Measurements from ENCODE around the gene SLC2A8. TPM values are rescaled to one million over a fixed set of nuclear protein-coding genes. Genes with fewer than 3 reads are reported as not detected.

The SLC2A8 gene
- total and polyA plus RNA-seq, 3 donors from 2014 or later: 62.7 to 128 (median 68.6) TPM

DNA sequence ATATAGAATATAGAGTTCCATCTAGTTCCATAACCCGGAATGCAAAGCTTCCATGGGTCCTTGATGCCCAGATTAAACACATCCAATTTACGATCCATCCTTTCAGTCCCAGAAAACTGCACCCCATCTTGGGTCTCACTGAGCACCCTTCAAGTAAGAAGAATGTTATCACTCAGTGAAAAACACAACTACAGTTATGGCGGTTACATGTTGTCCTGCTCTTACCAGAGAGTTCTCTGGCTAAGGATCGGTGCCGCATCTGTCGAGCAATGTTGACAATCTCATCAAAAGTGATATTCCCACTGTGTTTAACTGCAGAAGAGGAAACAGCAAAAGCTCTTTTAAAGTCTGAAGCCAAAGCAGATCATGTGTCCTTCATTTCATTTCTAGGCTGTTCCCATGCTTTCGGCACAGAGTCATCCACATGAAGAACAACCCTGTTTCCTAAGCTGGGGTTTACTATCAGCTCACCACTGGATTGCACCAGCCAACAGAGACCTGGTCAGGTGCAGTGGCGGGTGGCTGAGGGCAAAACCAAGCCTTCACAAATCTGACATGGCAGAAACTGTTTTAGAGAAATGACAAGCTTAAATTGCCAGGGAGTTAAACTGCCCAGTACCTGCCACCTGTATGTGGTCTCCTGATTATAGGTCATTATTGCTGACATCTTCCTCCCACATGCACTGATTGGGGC, 51.3 kb downstream of the SLC2A8 start:
- Histone ChIP-seq H3K4me3 (no peak overlapping the region), H3K36me3 (ENCODE audit: low read depth, missing control alignments) (no peaks in the 10 kb centered on the region), H3K27me3 (no peaks in the 10 kb centered on the region), H3K4me1 (peaks cover 20% of the 10 kb centered on the region), H3K27ac (no peak overlapping the region), H3K9me3 (no peaks in the 10 kb centered on the region)
- TF ChIP-seq POLR2A (IDR thresholded peaks at IDR 0.05): no peak
- TF ChIP-seq, protein P1, sequence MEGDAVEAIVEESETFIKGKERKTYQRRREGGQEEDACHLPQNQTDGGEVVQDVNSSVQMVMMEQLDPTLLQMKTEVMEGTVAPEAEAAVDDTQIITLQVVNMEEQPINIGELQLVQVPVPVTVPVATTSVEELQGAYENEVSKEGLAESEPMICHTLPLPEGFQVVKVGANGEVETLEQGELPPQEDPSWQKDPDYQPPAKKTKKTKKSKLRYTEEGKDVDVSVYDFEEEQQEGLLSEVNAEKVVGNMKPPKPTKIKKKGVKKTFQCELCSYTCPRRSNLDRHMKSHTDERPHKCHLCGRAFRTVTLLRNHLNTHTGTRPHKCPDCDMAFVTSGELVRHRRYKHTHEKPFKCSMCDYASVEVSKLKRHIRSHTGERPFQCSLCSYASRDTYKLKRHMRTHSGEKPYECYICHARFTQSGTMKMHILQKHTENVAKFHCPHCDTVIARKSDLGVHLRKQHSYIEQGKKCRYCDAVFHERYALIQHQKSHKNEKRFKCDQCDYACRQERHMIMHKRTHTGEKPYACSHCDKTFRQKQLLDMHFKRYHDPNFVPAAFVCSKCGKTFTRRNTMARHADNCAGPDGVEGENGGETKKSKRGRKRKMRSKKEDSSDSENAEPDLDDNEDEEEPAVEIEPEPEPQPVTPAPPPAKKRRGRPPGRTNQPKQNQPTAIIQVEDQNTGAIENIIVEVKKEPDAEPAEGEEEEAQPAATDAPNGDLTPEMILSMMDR (IDR thresholded peaks at IDR 0.05): no peak
- no peak for DNase-seq
- WGBS, 2 donors: 87% methylated on average over 8 of the region's 8 CpGs
- intact Hi-C loops (cut with DNase I; ENCODE audit: low total_unique reads): no loop called here

DNA sequence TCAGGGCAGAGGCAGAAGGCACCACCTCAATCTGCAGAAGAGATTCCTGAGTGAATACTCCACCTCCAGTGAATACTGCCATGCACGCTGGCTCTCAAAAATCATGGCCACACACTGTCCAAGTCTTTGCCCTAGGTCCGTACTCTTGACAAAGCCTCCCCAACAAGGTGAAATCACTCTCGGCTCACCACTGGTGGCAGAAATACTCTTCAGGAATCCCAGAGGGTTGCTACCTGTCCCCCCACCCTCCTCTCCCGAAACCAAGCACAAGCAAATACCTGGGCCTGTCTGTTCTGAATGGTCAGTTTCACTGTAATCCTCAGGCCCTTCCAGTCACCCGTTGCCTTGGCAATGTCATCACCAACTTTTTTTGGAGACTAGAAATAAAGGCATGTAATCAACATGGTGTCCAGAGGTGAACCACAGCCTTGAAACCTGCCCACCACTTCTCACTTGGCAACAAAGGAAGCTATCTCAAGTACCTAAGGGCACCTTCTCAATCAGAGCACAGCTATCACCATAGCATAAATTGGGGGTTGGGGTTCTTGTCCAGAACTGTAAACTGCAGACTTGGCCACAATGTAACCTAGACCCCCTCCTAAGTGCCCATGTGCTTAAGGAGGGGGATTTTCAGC, 52.5 kb downstream of the SLC2A8 start:
- intact Hi-C loops (cut with DNase I; ENCODE audit: low total_unique reads): no loop called here
- Histone ChIP-seq H3K36me3 (ENCODE audit: low read depth, missing control alignments) (no peaks in the 10 kb centered on the region), H3K27me3 (no peaks in the 10 kb centered on the region), H3K9me3 (no peaks in the 10 kb centered on the region), H3K4me1 (peaks cover 20% of the 10 kb centered on the region), H3K4me3 (peak overlapping the region in 1 of 2 donors; percentile 96), H3K27ac (peak overlapping the region; percentile 92 to 96)
- TF ChIP-seq POLR2A (IDR thresholded peaks at IDR 0.05): no peak
- TF ChIP-seq, protein P1 (IDR thresholded peaks at IDR 0.05): no peak
- 65 to 72% methylated on average over 5 of the region's 5 CpGs for WGBS, 2 donors
- no peak for DNase-seq

DNA sequence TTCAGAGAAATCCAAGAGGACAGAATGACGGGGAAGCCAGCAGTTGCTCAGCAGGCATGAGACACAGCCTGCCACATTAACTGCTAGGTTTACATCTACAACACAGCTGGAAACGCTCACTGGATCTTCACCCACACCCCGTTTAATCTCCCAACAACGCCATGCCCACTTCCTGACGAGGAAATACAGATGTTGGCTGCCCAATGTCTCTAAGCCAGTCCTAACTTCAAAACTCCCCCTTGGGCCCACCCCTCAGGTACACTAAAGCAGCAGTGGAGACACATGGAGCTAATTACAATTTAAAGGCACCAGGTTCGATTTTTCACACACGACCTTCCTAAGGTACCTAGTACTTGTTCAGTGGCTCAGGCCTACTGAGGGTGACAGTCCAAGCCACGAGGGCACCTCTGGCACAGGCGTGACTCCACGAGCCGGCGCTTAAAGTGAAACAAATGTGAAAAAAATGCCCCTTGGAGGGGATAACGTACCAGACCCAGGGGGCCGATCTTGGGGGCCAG, 53.3 kb downstream of the SLC2A8 start:
- intact Hi-C loops (cut with DNase I; ENCODE audit: low total_unique reads): no loop called here
- peak overlapping the region; percentile 92 to 96 for H3K27ac ChIP-seq
- DNase-seq: peak; percentile 20
- TF ChIP-seq POLR2A (IDR thresholded peaks at IDR 0.05): no peak
- TF ChIP-seq, protein P1 (IDR thresholded peaks at IDR 0.05): no peak
- H3K4me3 ChIP-seq: peak overlapping the region; percentile 96 to 97
- no peaks in the 10 kb centered on the region for H3K36me3 ChIP-seq (ENCODE audit: low read depth, missing control alignments)
- no peaks in the 10 kb centered on the region for H3K27me3 ChIP-seq
- H3K4me1 ChIP-seq: peaks cover 20% of the 10 kb centered on the region
- H3K9me3 ChIP-seq: no peaks in the 10 kb centered on the region
- 2 to 3% methylated on average over 14 of the region's 14 CpGs for WGBS, 2 donors

DNA sequence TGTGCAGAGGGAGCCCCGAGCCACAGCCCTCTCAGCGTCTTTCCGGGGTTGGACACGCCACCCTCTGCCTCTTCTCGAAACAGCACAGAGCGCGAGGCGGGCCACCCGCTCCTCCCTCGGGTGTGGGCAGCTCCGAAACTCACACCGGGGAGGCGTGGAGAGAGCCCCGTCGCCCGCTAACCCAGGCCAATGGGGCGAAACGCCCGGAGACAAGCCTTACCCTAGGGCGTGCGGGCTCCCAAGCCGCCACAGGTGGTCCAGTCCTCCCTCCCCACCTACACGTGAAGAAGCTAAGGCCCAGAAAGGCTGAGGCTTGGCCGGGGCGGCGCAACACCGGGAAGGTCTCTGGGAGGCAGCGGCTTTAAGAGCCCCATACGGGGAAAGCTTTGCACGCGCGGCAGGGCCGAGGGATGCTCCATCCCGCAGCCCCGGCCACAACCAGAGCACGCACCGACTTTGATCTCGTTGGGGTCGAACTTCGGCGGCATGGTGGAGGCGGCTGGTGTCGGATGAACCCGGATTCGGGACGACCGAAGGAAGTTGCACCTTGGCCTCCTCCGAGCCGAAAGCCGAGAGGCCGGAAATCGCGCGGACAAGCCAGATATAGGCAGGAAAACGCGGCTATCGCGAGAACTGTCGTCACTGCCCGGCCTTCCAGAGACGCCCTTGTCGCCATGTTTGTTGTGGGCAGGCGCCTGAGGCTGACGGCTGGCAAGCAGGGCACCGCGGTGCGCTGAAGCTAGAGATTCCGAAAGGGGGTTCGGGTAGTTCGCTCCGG, 54.0 kb downstream of the SLC2A8 start, which contains the start of the genes LRSAM1 and RPL12:
TSS of gene LRSAM1 (plus strand) at position 681 of the 778 bp plus-strand sequence. CDS start 3,018 bp downstream, outside the sequence.
TSS of gene RPL12 (minus strand) at position 577 of the 778 bp plus-strand sequence. CDS start at position 488, 89 bp downstream.
- H3K27me3 ChIP-seq: no peaks in the 10 kb centered on the region
- H3K4me1 ChIP-seq: peaks cover 20% of the 10 kb centered on the region
- intact Hi-C loops (cut with DNase I; ENCODE audit: low total_unique reads): no loop called here
- no peaks in the 10 kb centered on the region for H3K9me3 ChIP-seq
- peak within 1 kb of the TSS; percentile 92 to 96 for H3K27ac ChIP-seq
- peak; percentile 98 for DNase-seq
- TF ChIP-seq POLR2A (IDR thresholded peaks at IDR 0.05): peak; percentile 95
- TF ChIP-seq, protein P1 (IDR thresholded peaks at IDR 0.05): peak in 1 of 3 experiments; percentile 7
- no peaks in the 10 kb centered on the region for H3K36me3 ChIP-seq (ENCODE audit: low read depth, missing control alignments)
- 0 to 1% methylated on average over 35 to 67 of the region's 71 CpGs for WGBS, 2 donors
- peak within 1 kb of the TSS; percentile 96 to 97 for H3K4me3 ChIP-seq
